ENCODE data around the gene VAV2. TPM values are rescaled to one million over a fixed set of nuclear protein-coding genes. Genes with fewer than 3 reads are reported as not detected.
"Not testable (repeated sequence)": the region's sequence is repeated elsewhere in the genome, so short reads cannot be mapped to it uniquely, and the experiment has no call there.

Gene VAV2
- total RNA-seq, 1 donor from 2014 or later = 80.6 TPM

- peaks cover 50% of the 10 kb centered on the region for H3K36me3 Mint-ChIP-seq (ENCODE audit: insufficient read depth)
- no peak for TF ChIP-seq CTCF (IDR thresholded peaks at IDR 0.05; ENCODE audit: unreplicated experiment)
- no peak overlapping the region for H3K27ac Mint-ChIP-seq
- DNase-seq (ENCODE audit: low spot score, unreplicated experiment) = peak; percentile 3
- no peaks in the 10 kb centered on the region for H3K27me3 Mint-ChIP-seq
- peaks cover 14% of the 10 kb centered on the region for H3K9me3 Mint-ChIP-seq (ENCODE audit: low read depth)
- no peak overlapping the region for H3K4me3 Mint-ChIP-seq (ENCODE audit: low read depth)
- H3K4me1 Mint-ChIP-seq (ENCODE audit: low read depth) = no peaks in the 10 kb centered on the region
These were observed 222.5 kb downstream of the VAV2 start for GRCh38 chr9:133769511-133770075.

- H3K4me3 Mint-ChIP-seq (ENCODE audit: low read depth) = no peak overlapping the region
- peaks cover 14% of the 10 kb centered on the region for H3K9me3 Mint-ChIP-seq (ENCODE audit: low read depth)
- TF ChIP-seq CTCF (IDR thresholded peaks at IDR 0.05; ENCODE audit: unreplicated experiment) = no peak
- no peaks in the 10 kb centered on the region for H3K4me1 Mint-ChIP-seq (ENCODE audit: low read depth)
- DNase-seq (ENCODE audit: low spot score, unreplicated experiment) = peak; percentile 8
- H3K27me3 Mint-ChIP-seq = no peaks in the 10 kb centered on the region
- peaks cover 53% of the 10 kb centered on the region for H3K36me3 Mint-ChIP-seq (ENCODE audit: insufficient read depth)
- no peak overlapping the region for H3K27ac Mint-ChIP-seq
These were observed 223.1 kb downstream of the VAV2 start for GRCh38 chr9:133768859-133769510.

GRCh38 chr9:133768371-133768858, 223.7 kb downstream of the VAV2 start:
- H3K27ac Mint-ChIP-seq = no peak overlapping the region
- H3K4me3 Mint-ChIP-seq (ENCODE audit: low read depth) = no peak overlapping the region
- no peaks in the 10 kb centered on the region for H3K27me3 Mint-ChIP-seq
- H3K9me3 Mint-ChIP-seq (ENCODE audit: low read depth) = peaks cover 14% of the 10 kb centered on the region
- DNase-seq (ENCODE audit: low spot score, unreplicated experiment) = peak; percentile 3
- peaks cover 56% of the 10 kb centered on the region for H3K36me3 Mint-ChIP-seq (ENCODE audit: insufficient read depth)
- no peak for TF ChIP-seq CTCF (IDR thresholded peaks at IDR 0.05; ENCODE audit: unreplicated experiment)
- H3K4me1 Mint-ChIP-seq (ENCODE audit: low read depth) = no peaks in the 10 kb centered on the region

GRCh38 chr9:133767625-133768024, 224.5 kb downstream of the VAV2 start:
- H3K27ac Mint-ChIP-seq = no peak overlapping the region
- no peaks in the 10 kb centered on the region for H3K4me1 Mint-ChIP-seq (ENCODE audit: low read depth)
- peaks cover 14% of the 10 kb centered on the region for H3K9me3 Mint-ChIP-seq (ENCODE audit: low read depth)
- H3K4me3 Mint-ChIP-seq (ENCODE audit: low read depth) = no peak overlapping the region
- peaks cover 56% of the 10 kb centered on the region for H3K36me3 Mint-ChIP-seq (ENCODE audit: insufficient read depth)
- no peak for DNase-seq (ENCODE audit: low spot score, unreplicated experiment)
- TF ChIP-seq CTCF (IDR thresholded peaks at IDR 0.05; ENCODE audit: unreplicated experiment) = no peak
- H3K27me3 Mint-ChIP-seq = no peaks in the 10 kb centered on the region

- Mint-ChIP-seq H3K9me3 (ENCODE audit: low read depth) (peaks cover 14% of the 10 kb centered on the region), H3K36me3 (ENCODE audit: insufficient read depth) (peaks cover 55% of the 10 kb centered on the region), H3K4me3 (ENCODE audit: low read depth) (no peak overlapping the region), H3K27me3 (no peaks in the 10 kb centered on the region), H3K4me1 (ENCODE audit: low read depth) (no peaks in the 10 kb centered on the region), H3K27ac (no peak overlapping the region)
- no peak for TF ChIP-seq CTCF (IDR thresholded peaks at IDR 0.05; ENCODE audit: unreplicated experiment)
- DNase-seq (ENCODE audit: low spot score, unreplicated experiment) = no peak
These were observed 225.1 kb downstream of the VAV2 start for GRCh38 chr9:133767008-133767407.

- not testable (repeated sequence) for H3K4me3 Mint-ChIP-seq (ENCODE audit: low read depth); H3K27ac Mint-ChIP-seq; DNase-seq (ENCODE audit: low spot score, unreplicated experiment); H3K27me3 Mint-ChIP-seq; H3K4me1 Mint-ChIP-seq (ENCODE audit: low read depth)
- Mint-ChIP-seq H3K9me3 (ENCODE audit: low read depth) (peaks cover 14% of the 10 kb centered on the region), H3K36me3 (ENCODE audit: insufficient read depth) (peaks cover 56% of the 10 kb centered on the region)
These were observed 225.9 kb downstream of the VAV2 start for GRCh38 chr9:133766234-133766633.

Data from progenitor cell of endocrine pancreas (in vitro differentiated cells).